B cell (primary cell): ENCODE results near the gene TRPM1.

ENCODE experiments used
- EZH2 ChIP-seq: IDR thresholded peaks from 2 replicates; pipeline ENCODE4 v1.6.1; 2012; ENCODE audit warnings: borderline replicate concordance, low read depth, mild to moderate bottlenecking, moderate library complexity, low read length; ENCODE audit not compliant: insufficient read depth, poor library complexity, severe bottlenecking
- TF ChIP-seq, protein P1 (sequence below): fragments of 200-600 bp; IDR thresholded peaks from one replicate; pipeline ENCODE4 v1.8.0; 2022; ENCODE audit warnings: antibody characterized with exemption, mild to moderate bottlenecking

GRCh38 chr15:31037731-31038477 lies 63.6 kb downstream of the TRPM1 start:
- TF ChIP-seq EZH2 = no peak
- TF ChIP-seq, protein P1, sequence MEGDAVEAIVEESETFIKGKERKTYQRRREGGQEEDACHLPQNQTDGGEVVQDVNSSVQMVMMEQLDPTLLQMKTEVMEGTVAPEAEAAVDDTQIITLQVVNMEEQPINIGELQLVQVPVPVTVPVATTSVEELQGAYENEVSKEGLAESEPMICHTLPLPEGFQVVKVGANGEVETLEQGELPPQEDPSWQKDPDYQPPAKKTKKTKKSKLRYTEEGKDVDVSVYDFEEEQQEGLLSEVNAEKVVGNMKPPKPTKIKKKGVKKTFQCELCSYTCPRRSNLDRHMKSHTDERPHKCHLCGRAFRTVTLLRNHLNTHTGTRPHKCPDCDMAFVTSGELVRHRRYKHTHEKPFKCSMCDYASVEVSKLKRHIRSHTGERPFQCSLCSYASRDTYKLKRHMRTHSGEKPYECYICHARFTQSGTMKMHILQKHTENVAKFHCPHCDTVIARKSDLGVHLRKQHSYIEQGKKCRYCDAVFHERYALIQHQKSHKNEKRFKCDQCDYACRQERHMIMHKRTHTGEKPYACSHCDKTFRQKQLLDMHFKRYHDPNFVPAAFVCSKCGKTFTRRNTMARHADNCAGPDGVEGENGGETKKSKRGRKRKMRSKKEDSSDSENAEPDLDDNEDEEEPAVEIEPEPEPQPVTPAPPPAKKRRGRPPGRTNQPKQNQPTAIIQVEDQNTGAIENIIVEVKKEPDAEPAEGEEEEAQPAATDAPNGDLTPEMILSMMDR = no peak
